ENCODE data around the gene DNAJC17.

The DNAJC17 gene

DNA sequence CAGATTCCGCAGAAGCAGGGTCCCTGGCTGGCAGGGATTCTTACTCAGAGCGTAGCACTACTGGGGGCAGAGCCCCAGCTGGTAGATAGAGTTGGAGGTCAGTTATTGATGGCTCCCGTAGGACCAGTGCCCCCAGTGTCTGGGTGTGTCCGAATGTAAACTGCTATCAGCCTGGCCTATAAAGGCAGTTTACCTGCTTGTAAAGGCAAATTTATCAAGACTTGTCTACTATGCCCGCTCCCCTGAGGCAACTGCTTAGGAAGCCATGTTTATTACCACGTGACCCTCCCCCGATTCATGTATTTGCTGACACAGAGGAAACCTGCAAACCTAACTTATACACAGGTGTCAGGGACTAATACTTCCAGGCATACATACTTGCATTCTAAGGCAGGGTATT lies 21.8 kb upstream of the DNAJC17 start:
- peak; percentile 65 for DNase-seq

DNA sequence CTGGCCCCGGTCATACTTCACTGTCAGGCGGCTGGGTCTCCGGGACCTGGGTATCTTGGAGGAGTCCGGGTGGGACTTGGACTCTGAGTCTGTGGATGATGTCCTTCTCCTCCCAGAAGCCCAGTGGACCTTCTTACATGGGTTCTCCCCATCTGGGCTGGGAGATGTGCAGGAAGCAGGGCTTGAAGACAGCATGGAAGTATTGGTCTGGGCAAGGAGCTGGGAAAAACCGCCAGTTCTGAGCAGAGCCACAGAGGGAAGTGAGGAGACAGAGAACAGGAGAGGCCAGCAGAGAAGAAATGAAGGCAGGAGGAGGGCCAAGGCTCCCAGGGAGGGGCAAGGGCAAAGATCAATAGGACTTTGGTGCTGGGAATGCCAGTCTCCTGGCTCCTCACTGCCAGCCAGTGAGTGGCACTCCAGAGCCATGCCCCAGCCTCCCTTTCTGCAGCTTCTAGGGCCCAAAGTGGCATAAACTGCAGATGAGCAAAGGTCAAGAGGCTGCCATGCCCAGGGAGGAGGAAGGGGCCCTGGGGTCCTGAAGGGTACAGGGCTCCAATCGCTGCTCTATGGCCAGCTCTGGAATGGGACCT lies 21.3 kb upstream of the DNAJC17 start, which contains the start of gene PPP1R14D:
Gene PPP1R14D (minus strand): TSS at position 262 of the 590 bp plus-strand sequence. CDS start 67 bp downstream, at position 195.
- no peak for DNase-seq

DNA sequence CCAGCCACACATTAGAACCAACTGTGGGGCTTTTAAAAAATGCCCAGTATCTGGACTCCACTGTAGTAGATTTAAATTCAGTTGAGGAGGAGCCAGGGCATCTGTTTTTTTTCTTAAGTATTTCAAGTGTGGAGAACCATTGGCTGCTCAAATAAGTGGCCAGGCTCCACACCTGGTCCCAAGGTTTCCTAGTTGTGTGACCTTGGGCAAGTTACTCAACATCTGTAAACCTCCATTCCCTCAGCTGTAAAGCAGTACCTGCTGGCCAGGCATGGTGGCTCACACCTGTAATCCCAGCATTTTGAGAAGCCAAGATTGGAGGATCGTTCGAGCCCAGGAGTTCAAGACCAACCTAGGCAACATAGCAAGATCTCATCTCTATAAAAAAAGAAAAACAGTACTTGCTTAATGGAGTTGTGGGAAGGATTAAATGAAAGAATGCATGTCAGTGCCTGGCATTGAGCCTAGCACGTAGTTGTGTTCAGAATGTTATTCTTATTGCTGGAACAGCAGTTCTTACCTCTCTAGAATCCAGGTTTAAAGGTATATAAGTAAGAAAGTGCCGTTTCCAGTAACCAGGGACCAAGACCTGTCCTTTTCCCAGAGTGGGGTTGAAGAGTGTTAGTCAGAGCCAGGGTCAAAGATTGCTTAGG lies 19.3 kb upstream of the DNAJC17 start:
- DNase-seq = no peak

DNA sequence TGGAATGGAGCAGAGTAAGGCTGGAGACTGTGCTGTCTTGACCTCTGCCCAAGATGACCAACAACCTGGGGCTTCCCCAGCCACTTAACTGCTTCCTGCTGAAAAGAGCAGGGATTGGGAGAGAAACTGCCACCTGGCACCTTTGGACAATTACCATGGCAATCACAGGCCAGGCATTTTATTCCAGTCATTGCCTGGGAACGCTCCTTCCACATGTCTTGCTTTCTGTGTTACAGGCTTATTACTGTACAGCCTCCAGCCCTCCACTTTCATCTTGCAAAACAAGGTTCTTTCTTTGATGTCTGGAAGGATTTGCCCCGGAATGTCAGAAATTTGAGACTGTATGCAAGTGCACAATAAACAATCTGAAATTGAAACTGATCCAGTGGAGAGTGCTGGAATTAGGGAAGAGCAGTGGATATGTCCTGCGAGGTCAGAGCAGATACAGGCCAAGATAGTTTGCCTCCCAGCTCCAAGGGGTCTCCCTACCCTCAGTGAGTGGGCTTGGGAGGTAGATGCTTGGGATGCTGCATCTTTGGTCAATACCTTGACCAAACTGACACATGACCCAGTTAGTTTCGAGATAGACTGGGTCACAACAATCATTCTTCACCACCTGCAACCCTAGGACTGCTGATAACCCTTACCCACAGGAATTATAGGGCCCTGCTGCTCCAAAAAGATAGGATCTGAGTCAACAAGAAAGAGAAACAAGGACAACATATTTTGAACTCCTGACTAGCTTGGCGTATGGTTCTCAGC lies 18.6 kb upstream of the DNAJC17 start:
- DNase-seq = no peak

DNA sequence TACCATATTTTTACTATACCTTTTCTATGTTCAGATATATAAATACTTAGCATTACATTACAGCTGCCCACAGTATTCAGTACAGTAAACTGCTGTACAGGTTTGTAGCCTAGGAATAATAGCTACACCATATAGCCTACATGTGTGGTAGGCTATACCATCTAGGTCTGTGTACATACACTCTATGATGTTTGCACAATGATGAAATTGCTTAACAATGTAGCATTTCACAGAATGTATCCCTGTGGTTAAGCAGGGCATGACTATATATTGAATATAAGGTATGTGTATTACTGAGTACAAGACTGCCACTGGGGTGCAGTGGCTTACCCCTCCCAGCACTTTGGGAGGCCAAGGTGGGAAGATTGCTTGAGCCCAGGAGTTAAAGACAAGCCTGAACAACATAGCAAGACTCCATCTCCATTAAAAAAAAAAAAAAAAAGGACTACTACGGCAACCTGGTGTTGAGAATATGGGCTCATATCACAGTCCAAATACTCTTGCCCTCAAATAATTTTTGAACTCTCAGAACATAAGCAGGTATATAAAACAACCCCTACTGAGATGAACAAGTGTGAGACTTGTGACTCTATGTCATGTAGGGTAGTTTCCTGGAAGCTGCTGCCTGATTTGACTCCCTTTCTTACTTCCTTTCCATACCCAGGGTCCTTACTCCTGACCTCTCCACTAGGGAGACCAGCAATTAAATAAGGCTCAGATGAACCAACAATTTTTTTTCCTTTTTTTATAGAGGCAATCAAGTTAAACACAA lies 16.5 kb upstream of the DNAJC17 start:
- DNase-seq = no peak

DNA sequence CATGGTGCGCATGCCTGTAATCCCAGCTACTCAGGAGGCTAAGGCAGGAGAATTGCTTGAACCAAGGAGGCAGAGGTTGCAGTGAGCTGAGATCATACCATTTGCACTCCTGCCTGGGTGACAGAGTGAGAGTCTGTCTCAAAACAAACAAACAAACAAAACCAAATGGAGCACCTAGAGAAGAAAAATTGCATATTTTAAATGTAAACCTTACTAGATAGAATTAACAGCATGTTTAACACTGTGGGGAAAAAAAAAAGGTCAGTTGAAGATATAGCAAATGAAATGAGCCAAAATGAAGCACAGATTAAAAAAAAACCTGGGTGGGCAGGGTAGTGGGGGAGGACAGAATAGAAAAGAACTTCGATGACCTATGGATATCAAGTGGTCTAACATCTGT lies 13.9 kb upstream of the DNAJC17 start:
- DNase-seq = no peak

DNA sequence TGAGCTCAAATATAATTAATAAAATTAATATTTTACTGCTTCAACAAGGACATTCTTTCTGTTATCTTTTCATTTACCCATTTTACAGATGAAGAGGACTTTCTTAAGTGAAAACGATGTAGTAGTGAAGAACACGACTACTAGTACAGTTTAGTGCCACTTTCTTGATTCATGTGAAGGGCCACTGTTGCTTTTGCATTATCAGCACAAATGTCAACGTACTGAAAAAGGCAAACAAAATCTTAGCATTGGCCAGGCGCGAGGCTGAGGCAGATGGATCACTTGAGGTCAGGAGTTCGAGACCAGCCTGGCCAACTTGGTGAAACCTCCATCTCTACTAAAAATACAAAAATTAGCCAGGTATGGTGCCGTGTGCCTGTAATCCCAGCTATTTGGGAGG lies 11.8 kb upstream of the DNAJC17 start:
- no peak for DNase-seq

DNA sequence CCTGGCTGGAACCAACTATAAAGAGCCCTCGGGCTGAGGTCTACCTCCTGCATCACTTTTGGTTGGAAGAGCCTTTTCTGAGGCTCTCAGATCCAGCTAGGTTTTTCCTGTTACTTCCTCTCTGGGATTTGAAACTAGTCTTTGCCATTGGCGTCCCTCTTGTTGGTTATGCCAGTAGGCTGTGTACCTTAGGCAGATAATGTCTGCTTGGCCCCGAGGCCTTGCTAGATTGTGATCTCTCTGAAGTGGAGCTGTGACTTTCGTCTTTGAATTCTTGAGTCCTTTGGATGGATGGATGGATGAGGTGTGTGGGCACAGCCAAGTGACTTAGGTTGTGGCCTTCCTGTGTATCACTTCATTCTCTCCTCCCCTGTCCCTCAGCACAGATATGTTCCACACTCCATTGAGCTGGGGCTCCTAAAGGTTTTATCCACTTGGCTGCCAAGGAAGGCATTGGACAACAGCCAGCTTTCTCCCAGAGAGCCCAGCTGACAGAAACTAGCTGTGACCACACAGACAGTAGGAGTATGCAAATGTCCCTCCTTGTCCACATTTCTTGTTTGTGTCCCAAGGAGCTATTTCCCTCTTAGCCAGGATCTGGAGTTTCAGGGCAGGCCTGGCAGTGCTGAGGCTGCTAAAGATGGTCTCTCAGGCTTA lies 7.9 kb upstream of the DNAJC17 start:
- DNase-seq = no peak

DNA sequence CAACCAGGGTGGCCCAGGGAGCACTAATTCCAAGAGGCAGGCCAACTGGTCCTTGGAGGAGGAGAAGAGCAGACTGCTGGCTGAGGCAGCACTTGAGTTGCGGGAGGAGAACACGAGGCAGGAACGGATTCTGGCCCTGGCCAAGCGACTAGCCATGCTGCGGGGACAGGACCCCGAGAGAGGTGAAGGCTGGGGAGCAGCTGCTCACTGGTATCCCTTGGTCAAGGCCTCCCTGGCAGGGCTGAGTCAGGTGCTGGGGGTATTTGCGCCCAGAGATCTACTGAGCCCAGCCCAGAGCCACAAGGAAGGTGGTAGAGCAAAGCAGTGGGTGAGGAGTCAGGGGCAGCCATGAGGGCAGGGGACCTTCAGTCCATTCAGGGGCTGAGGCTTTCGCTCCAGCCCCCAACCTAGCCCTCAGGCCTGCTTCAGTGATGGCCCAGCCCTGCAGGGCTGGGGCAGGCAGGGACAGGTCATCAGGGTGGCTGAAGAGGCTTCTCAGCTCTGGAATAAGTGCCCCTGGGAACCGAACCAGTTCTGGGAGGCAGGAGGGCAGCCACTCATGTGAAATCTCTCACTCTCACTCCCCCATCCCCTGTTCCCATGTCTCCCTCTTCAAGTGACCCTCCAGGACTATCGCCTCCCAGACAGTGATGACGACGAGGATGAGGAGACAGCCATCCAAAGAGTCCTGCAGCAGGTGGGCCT lies 5.6 kb upstream of the DNAJC17 start:
- no peak for DNase-seq

DNA sequence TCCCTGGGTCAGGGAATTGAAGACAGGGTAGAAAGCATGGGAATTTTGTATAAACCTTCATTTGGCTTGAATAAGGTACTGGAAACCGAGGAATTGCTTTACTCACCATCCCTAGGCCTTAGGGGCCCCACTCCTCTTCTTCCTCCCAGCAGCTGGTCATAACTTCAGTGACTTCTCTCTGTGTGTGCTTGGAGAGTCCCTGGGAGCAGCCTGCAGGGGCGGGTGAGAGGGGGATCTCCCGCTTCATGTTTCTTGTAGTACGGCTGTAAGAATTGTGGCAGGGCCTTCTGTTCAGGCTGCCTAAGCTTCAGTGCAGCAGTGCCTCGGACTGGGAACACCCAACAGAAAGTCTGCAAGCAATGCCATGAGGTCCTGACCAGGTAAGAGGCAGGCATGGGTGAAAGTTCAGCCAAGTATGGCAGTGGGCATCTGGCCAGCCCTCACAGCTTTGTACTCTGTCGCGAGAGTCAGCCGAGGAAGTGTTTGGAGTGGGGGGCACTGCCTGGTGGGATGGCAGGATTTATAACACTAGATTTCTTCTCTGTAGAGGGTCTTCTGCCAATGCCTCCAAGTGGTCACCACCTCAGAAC lies 1.7 kb upstream of the DNAJC17 start:
- no peak for DNase-seq

DNA sequence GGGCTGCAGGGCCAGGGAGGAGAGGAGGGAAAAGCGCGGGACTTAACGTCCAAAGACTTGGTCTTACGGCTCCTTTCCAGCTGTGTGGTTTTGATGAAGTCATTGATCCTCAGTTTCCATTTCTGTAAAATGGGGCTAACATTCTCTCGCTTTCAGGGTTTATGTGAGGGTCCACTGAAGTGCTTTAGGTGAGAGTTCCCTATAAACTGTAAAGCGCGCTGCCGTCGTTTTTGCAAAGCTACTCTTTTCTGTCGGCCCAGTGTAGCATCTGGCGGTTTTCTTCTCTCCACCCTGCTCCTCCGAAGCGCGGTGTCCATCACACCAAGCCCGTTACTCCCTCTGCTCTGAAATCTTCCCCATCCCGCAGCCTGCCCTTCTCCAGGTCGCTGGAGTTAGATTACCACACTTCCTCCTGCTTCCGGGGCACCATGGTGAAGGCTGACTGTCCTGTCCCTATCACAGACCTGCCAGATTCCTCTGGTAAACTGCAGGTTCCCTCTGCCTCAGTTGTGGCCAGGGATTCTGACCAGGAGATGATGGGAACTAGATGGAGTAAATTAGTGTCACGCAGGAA lies 702 bp upstream of the DNAJC17 start:
- DNase-seq = no peak

DNA sequence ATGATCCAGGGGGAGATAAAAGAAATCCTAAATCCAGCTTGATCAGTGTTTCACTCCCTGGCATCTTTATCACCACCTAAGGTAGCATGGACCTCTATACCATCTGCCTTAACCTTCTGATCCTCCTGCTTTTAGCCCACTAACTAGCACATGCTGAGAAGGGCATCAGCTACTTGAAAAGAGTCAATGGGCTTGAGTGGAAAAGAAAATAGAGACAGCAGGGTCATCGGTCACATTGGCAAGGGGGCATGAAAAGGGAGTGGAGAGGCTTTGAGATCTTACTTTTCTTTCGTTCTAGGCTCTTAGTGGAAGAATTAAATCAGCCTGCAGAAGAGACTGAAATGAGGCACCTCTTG lies 623 bp downstream of the DNAJC17 start:
- DNase-seq = no peak

DNA sequence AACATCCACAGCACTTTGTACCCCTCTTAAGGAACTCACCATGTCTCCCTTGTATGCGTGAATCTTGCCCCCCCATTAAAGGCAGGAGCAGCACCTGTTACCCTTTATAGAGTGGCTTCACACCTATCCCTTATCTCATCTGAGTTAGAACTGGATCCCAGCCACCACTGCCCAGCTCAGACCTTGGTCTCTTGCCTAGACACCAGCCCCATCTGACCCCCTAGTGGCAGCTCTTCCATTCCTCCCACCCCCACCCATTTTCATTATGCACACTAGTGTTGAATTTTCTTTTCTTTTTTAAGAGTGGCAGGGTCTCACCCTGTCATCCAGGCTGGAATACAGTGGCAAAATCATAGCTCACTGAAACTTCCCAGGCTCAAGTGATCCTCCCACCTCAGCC lies 3.6 kb downstream of the DNAJC17 start:
- no peak for DNase-seq

DNA sequence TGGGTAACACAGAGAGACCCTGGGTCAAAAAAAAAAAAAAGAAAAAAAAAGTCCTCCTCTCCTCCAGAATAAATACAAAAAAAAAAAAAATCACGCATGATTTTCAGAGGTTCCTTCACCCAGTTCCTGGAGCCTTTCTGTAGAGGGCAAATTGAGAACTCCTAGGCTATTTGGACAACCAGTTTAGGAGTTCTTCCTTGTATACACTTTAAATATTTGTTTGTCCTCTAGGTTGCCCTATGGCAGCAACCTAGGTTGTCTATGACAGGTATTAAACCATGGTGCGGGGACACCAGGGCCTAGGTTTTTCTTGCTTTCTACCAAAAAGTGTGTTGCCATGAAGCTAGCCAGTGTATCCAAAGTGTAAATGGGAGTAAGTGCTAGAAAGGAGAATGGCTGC lies 4.2 kb downstream of the DNAJC17 start:
- no peak for DNase-seq

DNA sequence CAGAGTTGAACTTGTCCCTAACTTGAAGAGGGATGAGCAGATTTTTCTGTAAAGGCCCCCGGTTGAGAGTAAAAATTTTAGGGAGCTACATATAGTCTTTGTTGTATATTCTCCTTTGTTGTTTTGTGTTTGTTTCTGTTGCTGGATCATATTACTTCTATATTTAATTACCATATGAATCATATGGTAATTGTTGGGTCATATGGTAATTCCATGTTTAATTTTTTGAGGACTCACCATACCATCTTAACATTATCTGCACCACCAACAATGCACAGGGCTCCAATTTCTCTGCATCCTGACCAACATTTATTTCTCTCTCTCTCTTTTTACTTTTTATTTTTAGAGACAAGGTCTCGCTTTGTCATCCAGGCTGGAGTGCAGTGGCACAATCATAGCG lies 7.8 kb downstream of the DNAJC17 start:
- no peak for DNase-seq

DNA sequence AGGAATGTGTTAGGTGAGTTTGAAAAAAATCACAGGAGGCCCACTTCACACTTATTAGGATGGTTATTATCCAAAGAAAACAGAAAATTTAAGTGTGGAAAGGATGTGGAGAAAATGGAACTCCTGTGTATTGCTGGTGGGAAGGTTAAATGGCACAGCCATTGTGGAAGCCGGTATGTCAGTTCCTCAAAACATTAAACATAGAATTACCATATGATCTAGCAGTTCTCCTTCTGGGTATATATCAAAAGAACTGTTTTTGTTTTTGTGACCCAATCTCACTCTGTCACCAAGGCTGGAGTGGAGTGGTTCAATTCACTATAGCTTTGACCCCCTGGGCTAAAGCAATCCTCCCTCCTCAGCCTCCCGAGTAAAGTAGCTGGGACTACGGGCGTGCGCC lies 10.8 kb downstream of the DNAJC17 start:
- no peak for DNase-seq

DNA sequence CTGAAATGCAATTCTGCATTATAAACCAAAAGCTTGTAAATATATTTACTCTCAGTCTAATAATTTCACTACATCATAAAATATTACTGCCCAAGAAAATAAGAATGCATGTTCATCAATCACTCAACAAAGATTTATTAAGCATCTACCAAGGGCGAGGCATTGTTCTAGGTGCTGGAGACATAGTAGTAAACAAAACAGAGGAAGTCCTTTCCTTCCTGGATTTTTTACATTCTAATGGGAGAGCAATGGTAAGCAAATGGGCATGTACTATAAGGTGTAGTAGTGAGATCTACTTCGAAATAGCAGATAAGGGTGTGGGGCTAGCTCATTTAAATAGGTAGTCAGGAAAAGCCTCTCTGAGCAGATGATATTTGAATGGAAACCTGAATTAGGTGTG lies 11.2 kb downstream of the DNAJC17 start:
- DNase-seq = no peak

DNA sequence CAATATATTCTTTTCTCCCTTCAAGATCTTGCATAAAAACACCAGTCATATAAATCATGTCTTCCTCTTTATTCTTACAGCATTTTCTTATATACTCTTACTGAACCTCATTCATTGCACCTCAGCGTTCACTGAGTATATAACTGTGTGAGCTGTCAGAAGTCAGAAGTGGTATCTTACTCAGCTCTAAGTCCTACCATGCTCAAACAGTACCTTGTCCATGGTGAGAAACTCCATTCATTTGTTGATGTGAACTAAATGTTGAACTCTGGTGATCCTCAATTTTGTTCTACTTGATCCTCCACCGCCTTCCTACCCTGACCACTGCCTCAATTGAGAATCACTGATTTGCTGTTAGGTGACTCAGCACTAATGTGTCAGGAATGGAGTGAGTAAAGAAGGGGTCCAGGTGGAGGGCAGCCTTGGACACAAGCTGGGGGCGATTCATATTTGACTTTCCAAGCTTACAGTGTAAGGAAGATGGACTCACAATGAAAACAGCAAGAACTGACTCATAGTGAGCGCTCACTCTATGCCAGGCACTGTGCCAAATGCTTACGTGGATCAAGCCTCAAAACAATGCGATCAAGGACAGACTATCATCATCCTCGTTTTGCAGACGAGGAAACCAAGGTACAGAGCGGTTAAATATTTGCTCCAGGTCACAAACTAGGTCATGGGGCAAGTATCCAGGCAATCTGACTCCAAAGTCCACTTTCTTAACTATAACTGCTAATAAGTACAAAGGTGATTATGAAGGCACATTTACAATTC lies 13.9 kb downstream of the DNAJC17 start:
- DNase-seq = no peak

DNA sequence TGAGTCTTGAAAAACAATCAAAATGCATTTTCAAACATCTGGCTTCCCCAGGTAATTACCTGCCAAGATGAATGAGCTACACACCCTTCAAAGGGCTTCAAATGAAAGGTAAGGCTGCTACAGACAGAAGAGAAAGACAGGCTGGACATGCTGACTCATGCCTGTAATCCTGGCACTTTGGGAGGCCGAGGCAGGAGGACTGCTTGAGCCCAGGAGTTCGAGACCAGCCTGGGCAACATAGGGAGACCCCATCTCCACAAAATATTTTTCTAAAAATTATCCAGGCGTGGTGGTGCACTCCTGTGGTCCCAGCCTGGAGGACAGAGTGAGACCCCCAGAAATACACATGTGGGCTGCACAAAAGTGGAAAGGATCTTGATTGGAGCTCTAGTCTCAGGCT lies 14.9 kb downstream of the DNAJC17 start:
- DNase-seq = no peak

DNA sequence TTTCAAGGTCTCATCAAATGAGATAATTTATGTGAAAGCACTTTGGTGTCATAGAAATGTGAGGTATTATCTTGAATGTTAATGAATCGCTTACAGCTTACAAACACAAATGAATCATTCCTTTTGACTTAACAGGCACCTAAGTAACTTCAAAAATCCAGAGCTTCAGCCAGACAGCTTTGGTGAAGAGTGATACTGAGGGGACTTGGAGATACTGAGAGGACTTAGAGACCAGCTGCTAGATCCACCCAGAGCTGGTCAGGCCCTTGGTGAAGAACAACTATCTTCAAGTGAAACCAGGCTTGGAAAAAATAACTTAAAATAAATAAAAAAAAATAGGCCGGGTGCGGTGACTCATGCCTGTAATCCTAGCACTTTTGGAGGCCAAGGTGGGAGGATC lies 16.6 kb downstream of the DNAJC17 start:
- DNase-seq = no peak

DNA sequence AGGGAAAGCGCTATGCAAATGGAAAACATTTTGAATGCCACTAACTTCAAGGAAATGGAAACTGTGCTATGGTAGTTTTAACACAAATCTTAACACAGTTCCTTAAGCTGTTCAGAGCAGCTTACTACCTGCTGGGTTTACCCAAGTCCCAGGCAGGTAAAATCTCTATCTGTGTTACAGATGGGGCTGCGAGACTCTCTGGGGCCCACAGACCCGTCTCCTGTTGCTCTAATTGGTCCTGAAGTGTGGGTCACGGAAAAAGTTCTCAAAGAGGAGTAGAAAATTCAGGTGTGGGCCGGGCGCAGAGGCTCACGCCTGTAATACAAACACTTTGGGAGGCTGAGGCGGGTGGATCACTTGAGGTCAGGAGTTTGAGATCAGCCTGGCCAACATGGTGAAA lies 17.3 kb downstream of the DNAJC17 start:
- DNase-seq = no peak
